ENCODE measurements around the gene LOXHD1.

DNA sequence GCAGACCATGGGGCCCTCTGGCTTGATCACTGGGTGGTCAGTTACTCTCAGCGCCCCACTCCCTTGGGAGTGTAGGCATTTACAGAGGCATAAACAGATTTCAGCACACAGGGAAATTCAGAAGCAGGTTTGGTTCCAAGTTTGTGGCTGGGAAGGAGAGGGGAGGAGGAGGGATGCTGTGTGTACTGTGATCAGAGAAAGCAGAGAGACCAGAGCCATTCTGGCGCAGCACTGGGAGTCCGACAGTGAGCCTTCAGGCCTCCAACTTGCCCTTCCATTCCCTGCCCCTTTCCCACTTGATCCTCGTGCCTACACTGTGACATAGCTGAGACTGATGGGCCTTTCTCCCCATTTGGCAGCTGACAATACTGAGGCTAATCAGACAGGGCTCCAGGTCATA, 47.8 kb upstream of the LOXHD1 start:
- TF ChIP-seq, protein P1, sequence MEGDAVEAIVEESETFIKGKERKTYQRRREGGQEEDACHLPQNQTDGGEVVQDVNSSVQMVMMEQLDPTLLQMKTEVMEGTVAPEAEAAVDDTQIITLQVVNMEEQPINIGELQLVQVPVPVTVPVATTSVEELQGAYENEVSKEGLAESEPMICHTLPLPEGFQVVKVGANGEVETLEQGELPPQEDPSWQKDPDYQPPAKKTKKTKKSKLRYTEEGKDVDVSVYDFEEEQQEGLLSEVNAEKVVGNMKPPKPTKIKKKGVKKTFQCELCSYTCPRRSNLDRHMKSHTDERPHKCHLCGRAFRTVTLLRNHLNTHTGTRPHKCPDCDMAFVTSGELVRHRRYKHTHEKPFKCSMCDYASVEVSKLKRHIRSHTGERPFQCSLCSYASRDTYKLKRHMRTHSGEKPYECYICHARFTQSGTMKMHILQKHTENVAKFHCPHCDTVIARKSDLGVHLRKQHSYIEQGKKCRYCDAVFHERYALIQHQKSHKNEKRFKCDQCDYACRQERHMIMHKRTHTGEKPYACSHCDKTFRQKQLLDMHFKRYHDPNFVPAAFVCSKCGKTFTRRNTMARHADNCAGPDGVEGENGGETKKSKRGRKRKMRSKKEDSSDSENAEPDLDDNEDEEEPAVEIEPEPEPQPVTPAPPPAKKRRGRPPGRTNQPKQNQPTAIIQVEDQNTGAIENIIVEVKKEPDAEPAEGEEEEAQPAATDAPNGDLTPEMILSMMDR (tag by site-specific recombination; IDR thresholded peaks at IDR 0.05): no peak
- TF ChIP-seq ZNF785 (tag by site-specific recombination; IDR thresholded peaks at IDR 0.05): no peak
- TF ChIP-seq, protein P2, sequence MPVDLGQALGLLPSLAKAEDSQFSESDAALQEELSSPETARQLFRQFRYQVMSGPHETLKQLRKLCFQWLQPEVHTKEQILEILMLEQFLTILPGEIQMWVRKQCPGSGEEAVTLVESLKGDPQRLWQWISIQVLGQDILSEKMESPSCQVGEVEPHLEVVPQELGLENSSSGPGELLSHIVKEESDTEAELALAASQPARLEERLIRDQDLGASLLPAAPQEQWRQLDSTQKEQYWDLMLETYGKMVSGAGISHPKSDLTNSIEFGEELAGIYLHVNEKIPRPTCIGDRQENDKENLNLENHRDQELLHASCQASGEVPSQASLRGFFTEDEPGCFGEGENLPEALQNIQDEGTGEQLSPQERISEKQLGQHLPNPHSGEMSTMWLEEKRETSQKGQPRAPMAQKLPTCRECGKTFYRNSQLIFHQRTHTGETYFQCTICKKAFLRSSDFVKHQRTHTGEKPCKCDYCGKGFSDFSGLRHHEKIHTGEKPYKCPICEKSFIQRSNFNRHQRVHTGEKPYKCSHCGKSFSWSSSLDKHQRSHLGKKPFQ (tag by site-specific recombination; IDR thresholded peaks at IDR 0.05): no peak
- no peak for TF ChIP-seq ZFP41 (tag by site-specific recombination; IDR thresholded peaks at IDR 0.05; ENCODE audit: borderline replicate concordance)
- TF ChIP-seq ZNF175 (tag by site-specific recombination; IDR thresholded peaks at IDR 0.05): no peak
- no peak for TF ChIP-seq OSR2 (tag by site-specific recombination; IDR thresholded peaks at IDR 0.05)

All from HEK293 (cell line).